Pons (tissue), 1 donor: ENCODE measurements around the gene COPS4.
A peak's percentile ranks its signal among the peaks of the same experiment; 100 is the strongest.
"Not testable (repeated sequence)": the region's sequence is repeated elsewhere in the genome, so short reads cannot be mapped to it uniquely, and the experiment has no call there.

ENCODE experiments used
- DNase-seq: peaks from one replicate; pipeline ENCODE4 v3.0.0-alpha.2; 2016; ENCODE audit warnings: low spot score

The COPS4 gene

GRCh38 chr4:83034630-83035494 lies at the start of gene COPS4:
COPS4 (plus strand) TSS chr4:83035183; CDS start chr4:83035225, 42 bp downstream.
- DNase-seq = peak; percentile 100

DNA sequence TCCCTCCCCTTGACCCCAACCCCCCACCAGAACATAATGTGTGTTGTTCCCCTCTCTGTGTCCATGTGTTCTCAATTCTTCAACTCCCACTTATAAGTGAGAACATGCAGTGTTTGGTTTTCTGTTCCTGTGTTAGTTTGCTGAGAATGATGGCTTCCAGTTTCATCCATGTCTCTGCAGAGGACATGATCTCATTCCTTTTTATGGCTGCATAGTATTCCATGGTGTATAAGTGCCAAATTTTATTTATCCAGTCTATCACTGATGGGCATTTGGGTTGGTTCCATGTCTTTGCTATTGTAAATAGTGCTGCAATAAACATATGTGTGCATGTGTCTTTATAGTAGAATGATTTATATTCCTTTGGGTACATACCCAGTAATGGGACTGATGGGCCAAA lies 47.5 kb upstream of the COPS4 start:
- DNase-seq = not testable (repeated sequence)

DNA sequence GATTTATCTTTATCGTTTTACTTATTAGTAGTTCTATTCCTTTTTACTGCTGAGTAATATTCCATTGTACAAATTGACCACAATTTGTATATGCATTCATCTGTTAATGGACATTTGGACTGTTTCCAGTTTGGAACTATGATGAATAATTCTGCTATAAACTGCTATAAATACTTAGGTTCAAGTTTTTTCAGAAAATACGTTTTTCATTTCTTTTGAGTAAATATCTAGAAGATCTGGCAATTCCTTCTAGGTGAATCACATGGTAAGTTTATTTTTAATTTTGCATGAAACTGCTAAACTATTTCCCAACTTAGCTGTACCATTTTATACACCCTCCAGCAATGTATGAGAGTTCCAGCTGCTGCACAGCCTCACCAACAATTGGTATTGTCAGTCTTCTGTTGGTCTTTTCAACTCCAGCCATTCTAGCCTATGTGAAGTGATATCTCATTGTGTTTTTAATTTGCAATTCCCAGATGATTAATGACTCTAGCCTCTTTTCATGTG lies 46.6 kb upstream of the COPS4 start:
- DNase-seq = no peak

DNA sequence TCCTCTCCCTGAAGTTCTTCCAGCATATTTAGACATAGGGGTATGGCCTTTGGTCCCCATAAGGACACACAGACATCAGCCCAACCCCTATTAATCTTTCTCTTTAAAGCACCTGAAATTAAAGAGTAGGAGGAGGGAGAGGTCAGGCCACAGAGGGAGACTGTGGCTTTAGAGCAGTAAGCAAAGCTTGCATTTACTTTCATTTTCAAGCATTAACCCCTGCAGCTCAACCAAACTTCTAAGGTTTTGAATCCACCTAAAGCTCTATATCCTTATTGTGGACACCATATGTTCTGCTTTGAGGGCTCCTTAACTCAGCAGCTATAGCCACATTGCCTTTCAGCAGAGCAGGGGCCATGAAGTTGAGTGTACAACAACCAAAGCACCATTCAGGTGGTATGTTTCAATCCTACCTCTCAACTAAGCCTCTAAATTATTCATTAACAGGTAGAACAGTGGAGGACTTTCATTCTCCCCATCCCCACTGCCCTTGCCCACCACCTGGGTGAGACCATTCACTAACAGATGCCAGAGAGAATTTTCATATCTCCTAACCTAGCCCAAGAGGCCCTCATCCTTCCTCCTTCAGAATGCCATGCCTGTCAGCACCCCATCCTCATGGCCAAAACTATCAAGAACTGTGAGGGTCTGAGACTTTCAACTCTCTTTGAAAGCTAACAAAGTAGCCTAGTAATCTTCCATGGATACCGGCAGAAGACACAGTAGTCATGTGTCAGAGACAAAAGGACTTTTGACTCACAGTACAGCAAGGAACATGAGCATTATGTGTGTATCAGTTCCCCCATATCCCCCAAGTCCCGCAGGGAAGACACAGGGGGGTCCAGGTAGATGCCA lies 45.2 kb upstream of the COPS4 start:
- DNase-seq = no peak

DNA sequence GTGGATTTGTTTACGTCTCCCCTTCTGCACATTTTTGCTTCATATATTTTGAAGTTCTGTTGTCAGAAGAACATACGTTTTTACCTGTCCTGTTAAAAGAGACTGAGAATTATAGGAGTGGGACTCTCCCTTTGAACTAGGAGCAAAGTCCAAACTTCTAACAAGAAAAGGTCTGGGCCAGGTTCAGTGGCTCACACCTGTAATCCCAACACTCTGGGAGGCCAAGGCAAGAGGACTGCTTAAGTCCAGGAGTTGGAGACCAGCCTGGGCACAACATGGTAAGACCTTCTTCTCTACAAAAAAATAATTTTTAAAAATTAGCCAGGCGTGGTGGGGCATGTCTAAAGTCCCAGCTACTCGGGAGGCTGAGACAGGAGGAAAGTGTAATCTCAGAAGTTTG lies 40.1 kb upstream of the COPS4 start:
- no peak for DNase-seq

GRCh38 chr4:82998898-82999297 lies 36.1 kb upstream of the COPS4 start:
- no peak for DNase-seq

DNA sequence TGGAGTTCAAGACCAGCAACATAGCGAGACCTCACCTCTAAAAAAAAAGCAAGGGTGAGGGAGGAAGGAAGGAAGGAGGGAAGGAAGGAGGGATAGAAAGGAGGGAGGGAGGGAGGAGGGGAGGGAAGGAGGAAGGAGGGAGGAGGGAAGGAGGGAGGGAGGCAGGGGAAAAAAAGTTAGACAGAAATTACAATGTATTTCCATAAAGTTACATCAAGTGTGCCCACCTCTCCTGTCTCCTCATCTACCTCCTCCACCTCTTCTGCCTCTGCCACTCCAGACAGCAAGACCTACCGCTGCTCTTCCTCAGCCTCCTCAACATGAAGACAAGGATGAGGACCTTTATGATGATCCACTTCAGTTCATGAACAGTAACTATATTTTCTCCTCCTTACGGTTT lies 32.7 kb upstream of the COPS4 start:
- no peak for DNase-seq

DNA sequence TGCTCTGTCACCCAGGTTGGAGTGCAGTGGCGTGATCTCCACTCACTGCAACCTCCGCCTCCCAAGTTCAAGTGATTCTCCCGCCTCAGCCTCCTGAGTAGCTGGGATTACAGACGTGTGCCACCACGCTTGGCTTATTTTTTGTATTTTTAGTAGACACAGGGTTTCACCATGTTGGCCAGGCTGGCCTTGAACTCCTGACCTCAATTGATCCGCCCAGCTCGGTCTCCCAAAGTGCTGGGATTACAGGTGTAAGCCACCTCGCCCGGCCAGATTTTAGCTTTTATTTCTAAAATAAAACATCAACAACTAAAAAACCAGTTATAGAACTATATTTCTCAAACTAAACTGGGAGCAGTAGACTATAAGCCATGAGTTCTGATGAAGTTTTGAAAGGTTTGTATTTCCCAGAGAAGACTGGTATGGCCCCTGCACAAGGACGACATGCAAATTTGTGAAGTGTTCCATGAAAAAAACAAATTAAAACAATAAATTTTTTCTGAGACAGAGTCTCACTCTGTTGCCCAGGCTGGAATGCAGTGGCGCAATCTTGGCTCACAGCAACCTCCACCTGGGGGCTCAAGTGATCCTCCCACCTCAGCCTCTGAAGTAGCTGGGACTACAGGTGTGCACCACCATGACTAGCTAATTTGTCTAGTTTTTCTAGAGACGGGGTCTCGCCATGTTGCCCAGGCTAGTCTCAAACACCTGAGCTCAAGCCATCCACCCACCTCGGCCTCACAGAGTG lies 31.8 kb upstream of the COPS4 start:
- DNase-seq = not testable (repeated sequence)

GRCh38 chr4:83009529-83009928 lies 25.5 kb upstream of the COPS4 start:
- DNase-seq = peak; percentile 34

DNA sequence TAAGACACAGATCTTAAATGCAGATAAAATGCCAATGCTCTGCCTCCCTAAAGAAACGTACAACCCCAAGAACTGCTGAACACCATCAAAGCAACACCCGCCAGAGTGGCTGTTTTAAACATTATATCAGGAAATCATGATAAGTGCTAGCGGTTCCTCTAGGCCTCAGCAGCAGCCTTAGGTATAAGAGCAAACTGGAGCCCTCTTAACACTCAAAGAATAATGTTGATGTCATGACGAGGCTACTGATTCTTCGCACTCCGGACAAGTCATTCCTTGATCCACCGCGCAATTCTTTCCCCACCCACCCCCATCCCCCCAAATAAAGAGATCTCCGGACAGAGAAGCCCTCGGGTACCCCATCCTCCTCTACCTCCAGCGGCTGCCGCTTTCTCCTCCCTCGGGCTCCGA lies 24.9 kb upstream of the COPS4 start:
- DNase-seq = peak; percentile 43

- peak; percentile 52 for DNase-seq
Measured at GRCh38 chr4:83010522-83011318, 24.3 kb upstream of the COPS4 start, which contains the start of gene LIN54. LIN54 (minus strand) TSS chr4:83010823; CDS start chr4:82984844, 25,979 bp downstream.

- DNase-seq = no peak
Measured at GRCh38 chr4:83011689-83012199, 23.2 kb upstream of the COPS4 start.

GRCh38 chr4:83012200-83012686 lies 22.7 kb upstream of the COPS4 start:
- peak; percentile 51 for DNase-seq

DNA sequence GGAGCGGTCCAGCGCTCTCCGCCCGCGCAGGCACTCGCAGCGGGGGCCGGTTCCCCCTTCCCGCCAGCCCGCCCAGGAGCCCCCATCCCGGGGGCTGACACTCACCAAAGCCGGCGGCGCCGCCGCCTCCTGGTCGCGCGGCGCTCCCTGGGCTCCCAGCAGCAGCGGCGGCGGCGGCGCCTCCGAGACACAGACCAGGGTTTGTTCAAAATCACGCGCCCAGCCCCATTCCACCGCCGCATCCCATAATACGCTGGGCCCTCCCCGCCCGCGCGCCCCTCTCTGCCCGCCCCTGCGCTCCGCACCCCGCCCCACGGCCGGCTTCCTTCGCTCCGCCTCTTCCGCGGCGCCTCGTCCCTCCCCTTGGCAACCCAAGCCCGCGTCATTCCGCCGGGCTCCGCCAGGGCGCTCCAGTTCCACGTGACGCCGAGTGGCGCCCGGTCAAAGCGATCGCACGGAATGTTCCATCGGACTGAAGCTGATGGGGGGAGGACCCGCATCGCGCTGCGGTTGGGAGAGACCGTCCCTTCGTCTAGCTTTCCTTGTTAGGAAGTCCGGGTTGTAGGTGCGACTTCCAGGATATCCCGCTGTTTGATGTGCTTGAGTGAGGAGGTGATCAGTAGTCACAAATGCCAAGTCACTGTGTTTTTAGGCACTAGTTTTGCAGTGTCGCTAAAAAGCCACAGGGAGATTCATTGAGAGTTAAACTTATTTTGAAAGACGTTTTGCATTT lies 22.1 kb upstream of the COPS4 start:
- peak; percentile 98 for DNase-seq

DNA sequence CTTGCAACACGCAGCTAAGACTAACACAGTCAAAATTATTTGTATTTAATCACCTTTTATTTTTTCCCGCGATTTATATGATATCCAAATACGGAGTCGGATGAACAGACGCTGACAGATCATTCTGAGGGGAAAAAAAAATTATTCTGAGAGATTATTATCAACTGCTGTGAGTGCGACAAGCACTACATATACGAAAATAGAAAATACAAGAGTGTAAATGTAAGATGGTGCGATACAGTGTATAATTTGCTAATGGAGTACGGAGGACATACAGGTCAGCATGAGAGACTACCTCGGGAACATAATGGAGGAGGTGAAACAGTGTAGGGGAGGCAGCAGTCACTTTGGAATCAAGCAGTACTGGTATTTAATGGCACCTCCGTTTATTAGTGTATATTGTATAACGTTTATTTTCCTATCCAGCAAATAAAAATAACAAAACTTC lies 21.5 kb upstream of the COPS4 start:
- DNase-seq = no peak

DNA sequence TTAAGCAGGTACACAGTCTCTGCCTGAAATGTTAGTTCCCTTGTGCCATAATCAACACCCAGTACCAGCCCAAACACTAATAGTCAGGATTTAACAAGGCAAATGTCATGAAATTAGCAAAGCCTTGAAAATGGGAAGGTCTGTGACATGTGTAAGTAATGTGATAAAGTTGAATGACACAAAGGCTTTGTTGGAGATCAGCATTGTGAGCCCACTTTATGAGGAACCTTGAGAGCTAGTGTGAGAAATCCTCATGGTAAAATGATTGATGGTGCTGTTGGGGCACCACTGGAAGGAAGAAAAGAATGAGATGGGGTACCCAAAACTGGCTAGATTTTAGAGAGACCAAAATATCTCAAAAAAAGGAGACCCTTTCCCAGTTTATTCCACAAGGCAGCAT lies 21.1 kb upstream of the COPS4 start:
- peak; percentile 33 for DNase-seq

DNA sequence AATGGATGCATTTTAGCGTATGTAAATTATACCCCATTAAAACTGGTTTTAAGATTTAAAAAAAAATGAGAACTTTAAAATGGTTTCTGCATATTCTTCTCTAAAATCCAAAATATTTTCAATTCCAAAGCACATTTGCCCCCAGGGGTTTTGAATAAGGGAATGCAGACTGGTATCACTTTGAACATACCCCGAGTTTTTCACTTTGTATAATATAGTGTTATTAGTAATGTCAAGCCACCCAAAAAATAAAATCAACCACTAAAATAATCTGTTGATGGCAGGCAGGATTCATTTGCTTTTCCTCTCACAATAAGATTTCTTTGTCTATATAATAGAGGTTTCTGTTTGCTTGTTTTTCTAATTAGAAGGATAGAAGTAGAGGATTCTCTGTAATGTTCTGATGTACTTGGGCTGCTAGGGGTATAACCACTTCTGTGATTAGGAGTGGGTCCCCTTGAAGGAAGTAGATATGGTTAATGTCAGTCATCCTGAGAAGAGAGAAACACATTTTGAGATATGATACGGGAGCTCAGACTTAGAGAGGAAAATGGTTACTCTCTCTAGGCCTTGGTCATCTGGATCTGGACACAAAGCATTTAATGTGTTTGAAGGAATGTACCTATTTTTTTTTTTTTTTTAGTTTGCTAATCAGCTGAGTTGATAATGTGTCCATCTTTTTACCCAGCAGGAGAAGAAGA lies 15.0 kb upstream of the COPS4 start:
- DNase-seq = no peak

- no peak for DNase-seq
Measured at GRCh38 chr4:83022724-83023450, 12.1 kb upstream of the COPS4 start.

- not testable (repeated sequence) for DNase-seq
Measured at GRCh38 chr4:83023599-83023998, 11.4 kb upstream of the COPS4 start.
